Liver (tissue), 9 donors: ENCODE measurements around the gene GNG13. TPM values are rescaled to one million over a fixed set of nuclear protein-coding genes. Genes with fewer than 3 reads are reported as not detected.
A peak's percentile ranks its signal among the peaks of the same experiment; 100 is the strongest.

Experiments
- DNase-seq: peaks from one replicate; pipeline ENCODE4 v3.0.0-alpha.2; 2017; ENCODE audit warnings: low spot score
- H3K27ac ChIP-seq, 2 donors: one replicate each; pipeline ENCODE4 v1.7.0; 2013; ENCODE audit warnings: inconsistent platforms in 2 of 2, low read length in 2 of 2, control low read depth in 1 of 2, low read depth in 1 of 2, mild to moderate bottlenecking in 1 of 2
- H3K27me3 ChIP-seq, 4 donors: one replicate each; pipeline versions ENCODE4 v1.6.1 to v1.7.0; 2013; ENCODE audit warnings: low read length in 3 of 4, inconsistent platforms in 1 of 4, mild to moderate bottlenecking in 1 of 4, moderate library complexity in 1 of 4; ENCODE audit not compliant: control insufficient read depth in 4 of 4, insufficient read depth in 4 of 4
- H3K36me3 ChIP-seq, 4 donors: one replicate each; pipeline versions ENCODE4 v1.6.1 to v1.7.0; 2013; ENCODE audit warnings: low read length in 3 of 4, mild to moderate bottlenecking in 3 of 4, low read depth in 1 of 4, moderate library complexity in 1 of 4; ENCODE audit not compliant: control insufficient read depth in 4 of 4, insufficient read depth in 3 of 4
- H3K4me1 ChIP-seq, 4 donors: one replicate each; pipeline versions ENCODE4 v1.6.1 to v1.7.0; 2013; ENCODE audit warnings: low read length in 3 of 4, mild to moderate bottlenecking in 3 of 4, moderate library complexity in 1 of 4; ENCODE audit not compliant: control insufficient read depth in 4 of 4, insufficient read depth in 4 of 4
- H3K4me3 ChIP-seq, 3 donors: one replicate each; pipeline versions ENCODE4 v1.6.1 to v1.7.0; 2013; ENCODE audit warnings: low read length in 3 of 3, control low read depth in 1 of 3, low read depth in 1 of 3, mild to moderate bottlenecking in 1 of 3
- H3K9ac ChIP-seq, 2 donors: one replicate each; pipeline ENCODE4 v1.7.0; 2013; ENCODE audit warnings: low read length in 2 of 2, mild to moderate bottlenecking in 2 of 2, moderate library complexity in 2 of 2, control low read depth in 1 of 2, low read depth in 1 of 2
- H3K9me3 ChIP-seq, 4 donors: one replicate each; pipeline versions ENCODE4 v1.6.1 to v1.7.0; 2013; ENCODE audit warnings: low read length in 3 of 4; ENCODE audit not compliant: control insufficient read depth in 4 of 4
- ATF3 ChIP-seq: IDR thresholded peaks from 2 replicates; pipeline ENCODE4 v1.6.1; 2016; ENCODE audit warnings: antibody characterized with exemption
- EGR1 ChIP-seq, 2 donors: IDR thresholded peaks; 2 replicates each; pipeline ENCODE4 v1.6.1; 2016 to 2018; ENCODE audit warnings: antibody characterized with exemption in 2 of 2, low read depth in 2 of 2
- FOXA1 ChIP-seq: IDR thresholded peaks from 2 replicates; pipeline ENCODE4 v1.6.1; 2016; ENCODE audit warnings: antibody characterized with exemption
- GABPA ChIP-seq, 2 donors: IDR thresholded peaks in 1 of 2; conservative IDR thresholded peaks in 1 of 2; 2 replicates each; pipeline ENCODE4 v1.6.1; 2016; ENCODE audit warnings: antibody characterized with exemption in 2 of 2, mild to moderate bottlenecking in 1 of 2, moderate library complexity in 1 of 2
- HNF4A ChIP-seq, 2 donors: conservative IDR thresholded peaks; 2 replicates each; pipeline ENCODE4 v1.6.1; 2016; ENCODE audit warnings: antibody characterized with exemption in 2 of 2, mild to moderate bottlenecking in 2 of 2
- MAX ChIP-seq: IDR thresholded peaks from 2 replicates; pipeline ENCODE4 v1.6.1; 2016; ENCODE audit warnings: antibody characterized with exemption
- RAD21 ChIP-seq, 2 donors: IDR thresholded peaks; 2 replicates each; pipeline ENCODE4 v1.6.1; 2016; ENCODE audit warnings: antibody characterized with exemption in 2 of 2, mild to moderate bottlenecking in 2 of 2
- SP1 ChIP-seq: IDR thresholded peaks from 2 replicates; pipeline ENCODE4 v1.6.1; 2018; ENCODE audit warnings: antibody characterized with exemption, mild to moderate bottlenecking
- TAF1 ChIP-seq: conservative IDR thresholded peaks from 2 replicates; pipeline ENCODE4 v1.6.1; 2016; ENCODE audit warnings: antibody characterized with exemption, mild to moderate bottlenecking
- YY1 ChIP-seq: IDR thresholded peaks from 2 replicates; pipeline ENCODE4 v1.6.1; 2016; ENCODE audit warnings: antibody characterized with exemption, mild to moderate bottlenecking
- ZBTB33 ChIP-seq: IDR thresholded peaks from 2 replicates; pipeline ENCODE4 v1.6.1; 2016; ENCODE audit warnings: antibody characterized with exemption
- WGBS: extraction: QIAGEN DNeasy Blood & Tissue Kit; methylation state at CpG from one replicate; pipeline ENCODE4 v1.1.7; 2013; 5-methylcytosine and 5-hydroxymethylcytosine counted together
- polyA plus RNA-seq, 2 donors: library from polyadenylated mRNA; stranded (reverse) in 1 of 2; unstranded in 1 of 2; fragments of 200-250 nt in 1 of 2; fragments of >200 nt in 1 of 2; fragmentation: Nextera tagmentation in 1 of 2; extraction: Ambion mirVana in 1 of 2; gene quantifications; one replicate each; pipeline versions ENCODE4 v1.2.1 to v1.2.3, GENCODE V29; 2013 to 2015
- total RNA-seq, 2 donors: library from RNA; depleted of rRNA; stranded (reverse); fragments of >200 nt; gene quantifications; one replicate each; pipeline ENCODE4 v1.2.3, GENCODE V29; 2014
- TF ChIP-seq, protein P1 (sequence below): IDR thresholded peaks from 2 replicates; pipeline ENCODE4 v1.6.1; 2016; ENCODE audit warnings: antibody characterized with exemption, mild to moderate bottlenecking
- donor health status: healthy.
- donor health status: healthy.
- donor health status: healthy.
- donor health status: healthy.
- donor health status: healthy.

GNG13 gene
- total and polyA plus RNA-seq, 4 donors, result not detected

DNA sequence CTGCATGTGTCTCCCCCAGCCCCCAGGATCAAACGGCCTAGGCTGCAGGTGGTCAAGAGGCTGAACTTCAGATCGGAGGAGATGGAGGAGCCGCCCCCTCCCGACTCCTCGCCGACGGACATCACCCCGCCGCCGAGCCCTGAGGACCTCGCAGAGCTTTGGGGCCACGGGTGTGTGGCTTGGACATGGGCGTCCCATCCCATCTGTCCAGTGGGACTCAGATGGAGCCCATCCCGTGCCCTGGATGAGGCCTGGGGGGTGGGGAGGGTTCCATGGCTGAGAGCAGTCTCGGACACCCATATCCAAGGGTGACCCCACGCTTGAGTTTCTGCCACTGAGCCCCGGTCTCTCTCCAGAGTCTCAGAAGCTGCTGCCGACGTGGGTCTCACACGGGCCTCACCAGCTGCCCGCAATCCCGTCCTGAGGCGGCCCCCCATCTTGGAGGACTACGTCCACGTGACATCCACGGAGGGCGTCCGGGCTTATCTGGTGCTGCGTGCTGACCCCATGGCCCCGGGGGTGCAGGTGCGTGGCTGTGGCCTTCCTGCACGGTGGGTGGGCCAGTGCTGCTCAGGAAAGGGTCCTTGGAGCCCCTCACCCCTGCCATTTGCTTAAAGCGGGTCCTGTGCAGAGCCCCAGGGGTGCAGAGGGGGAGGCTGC, 11.2 kb downstream of the GNG13 start:
- no peak for TF ChIP-seq HNF4A (conservative IDR thresholded peaks at IDR 0.05)
- TF ChIP-seq ZBTB33, result no peak
- TF ChIP-seq RAD21 (IDR thresholded peaks at IDR 0.05), result no peak
- no peak for TF ChIP-seq ATF3
- Histone ChIP-seq H3K4me1 (peaks cover 6 to 21% (median 18%) of the 10 kb centered on the region in 4 donors), H3K9ac (no peak overlapping the region), H3K4me3 (peak overlapping the region in 2 of 3 donors; percentile 59 to 88), H3K9me3 (no peaks in the 10 kb centered on the region), H3K36me3 (peaks cover 0 to 3% (median 0%) of the 10 kb centered on the region in 4 donors), H3K27me3 (no peaks in the 10 kb centered on the region), H3K27ac (no peak overlapping the region)
- WGBS, result 82% methylated on average over 33 of the region's 33 CpGs
- no peak for DNase-seq

GRCh38 chr16:788399-789126, 12.0 kb downstream of the GNG13 start, which contains the start of gene CHTF18:
Gene CHTF18 (plus strand): TSS chr16:788620. CDS start chr16:788685, 65 bp downstream.
- Histone ChIP-seq H3K4me1 (peaks cover 6 to 21% (median 18%) of the 10 kb centered on the region in 4 donors), H3K9me3 (no peaks in the 10 kb centered on the region), H3K9ac (peak within 1 kb of the TSS; percentile 59 to 71), H3K27me3 (no peaks in the 10 kb centered on the region), H3K4me3 (peak within 1 kb of the TSS; percentile 81 to 97 (median 92)), H3K27ac (peak within 1 kb of the TSS in 1 of 2 donors; percentile 8), H3K36me3 (peaks cover 0 to 3% (median 0%) of the 10 kb centered on the region in 4 donors)
- peak; percentile 97 for DNase-seq
- TF ChIP-seq TAF1 (no peak), MAX (no peak), YY1 (no peak), EGR1 (IDR thresholded peaks at IDR 0.05; ENCODE audit: low read depth in 2 of 2) (no peak), SP1 (no peak), GABPA (IDR thresholded peaks at IDR 0.05 in 1 of 2, conservative IDR thresholded peaks at IDR 0.05 in 1 of 2) (no peak), ATF3 (no peak), RAD21 (IDR thresholded peaks at IDR 0.05) (no peak), FOXA1 (no peak)
- TF ChIP-seq, protein P1, sequence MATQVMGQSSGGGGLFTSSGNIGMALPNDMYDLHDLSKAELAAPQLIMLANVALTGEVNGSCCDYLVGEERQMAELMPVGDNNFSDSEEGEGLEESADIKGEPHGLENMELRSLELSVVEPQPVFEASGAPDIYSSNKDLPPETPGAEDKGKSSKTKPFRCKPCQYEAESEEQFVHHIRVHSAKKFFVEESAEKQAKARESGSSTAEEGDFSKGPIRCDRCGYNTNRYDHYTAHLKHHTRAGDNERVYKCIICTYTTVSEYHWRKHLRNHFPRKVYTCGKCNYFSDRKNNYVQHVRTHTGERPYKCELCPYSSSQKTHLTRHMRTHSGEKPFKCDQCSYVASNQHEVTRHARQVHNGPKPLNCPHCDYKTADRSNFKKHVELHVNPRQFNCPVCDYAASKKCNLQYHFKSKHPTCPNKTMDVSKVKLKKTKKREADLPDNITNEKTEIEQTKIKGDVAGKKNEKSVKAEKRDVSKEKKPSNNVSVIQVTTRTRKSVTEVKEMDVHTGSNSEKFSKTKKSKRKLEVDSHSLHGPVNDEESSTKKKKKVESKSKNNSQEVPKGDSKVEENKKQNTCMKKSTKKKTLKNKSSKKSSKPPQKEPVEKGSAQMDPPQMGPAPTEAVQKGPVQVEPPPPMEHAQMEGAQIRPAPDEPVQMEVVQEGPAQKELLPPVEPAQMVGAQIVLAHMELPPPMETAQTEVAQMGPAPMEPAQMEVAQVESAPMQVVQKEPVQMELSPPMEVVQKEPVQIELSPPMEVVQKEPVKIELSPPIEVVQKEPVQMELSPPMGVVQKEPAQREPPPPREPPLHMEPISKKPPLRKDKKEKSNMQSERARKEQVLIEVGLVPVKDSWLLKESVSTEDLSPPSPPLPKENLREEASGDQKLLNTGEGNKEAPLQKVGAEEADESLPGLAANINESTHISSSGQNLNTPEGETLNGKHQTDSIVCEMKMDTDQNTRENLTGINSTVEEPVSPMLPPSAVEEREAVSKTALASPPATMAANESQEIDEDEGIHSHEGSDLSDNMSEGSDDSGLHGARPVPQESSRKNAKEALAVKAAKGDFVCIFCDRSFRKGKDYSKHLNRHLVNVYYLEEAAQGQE, result no peak
- 1% methylated on average over 96 of the region's 97 CpGs for WGBS
